GM12878 (cell line): ENCODE measurements around the gene SPTLC3. TPM values are rescaled to one million over a fixed set of nuclear protein-coding genes. Genes with fewer than 3 reads are reported as not detected.

Experiments
- ATAC-seq: fragments of 200-7000 bp; cut with Tn5 transposase; 3 replicates; pipeline ENCODE4 v1.9.1; 2020; ENCODE audit warnings: mild to moderate bottlenecking, moderate library complexity
- BruUV-seq: library from RNA; stranded (reverse); fragments of 400-500 nt; replicated peaks from 2 replicates; lab custom pipeline; 2021; lab: Mats Ljungman, UMichigan
- CTCF ChIA-PET: fragments of 300-600 bp; sonication (Branson Sonifier 250); formaldehyde crosslinking; extraction: SDS; loops from one replicate; lab custom pipeline; 2021; ENCODE audit warnings: inconsistent platforms; lab: Yijun Ruan, JAX
- POLR2A ChIA-PET: fragments of 350-600 bp; formaldehyde crosslinking; extraction: SDS; loops from one replicate; lab custom pipeline; 2021; ENCODE audit warnings: inconsistent platforms; lab: Charles Lee
- RAD21 ChIA-PET: fragments of 300-600 bp; sonication (Branson Sonifier 250); formaldehyde crosslinking; loops from one replicate; lab custom pipeline; 2023; ENCODE audit warnings: antibody characterized with exemption; ENCODE audit not compliant: unreplicated experiment; lab: Charles Lee
- SMC1A ChIA-PET: fragments of 300-600 bp; sonication (Branson Sonifier 250); formaldehyde crosslinking; loops from one replicate; lab custom pipeline; 2023; ENCODE audit not compliant: unreplicated experiment, uncharacterized antibody; lab: Charles Lee
- DNase-seq: peaks from one replicate; pipeline ENCODE4 v3.0.0-alpha.2; 2011; ENCODE audit warnings: low read depth, low spot score
- FAIRE-seq: peaks from 3 replicates; lab custom pipeline; 2011; peaks lifted over from hg19 to GRCh38; lab: Jason Lieb, UNC
- H2AFZ ChIP-seq: 2 replicates; pipeline ENCODE4 v1.6.0; 2011; ENCODE audit warnings: low read depth, low read length, control low read depth; ENCODE audit not compliant: control insufficient read depth
- H3K27ac ChIP-seq: 2 replicates; pipeline ENCODE4 v1.5.1; 2011; ENCODE audit warnings: control low read depth; ENCODE audit not compliant: control insufficient read depth, insufficient read depth
- H3K27me3 ChIP-seq, 2 experiments: replicated peaks in 1 of 2; 2 replicates each; pipeline versions ENCODE4 v1.6.0 to v1.6.1; 2011; ENCODE audit warnings: low read length in 1 of 2; ENCODE audit not compliant: control insufficient read depth in 2 of 2, insufficient read depth in 2 of 2
- H3K36me3 ChIP-seq, 2 experiments: 2 replicates each; pipeline ENCODE4 v1.5.1; 2011; ENCODE audit warnings: low read length in 1 of 2; ENCODE audit not compliant: control insufficient read depth in 2 of 2, insufficient read depth in 2 of 2
- H3K4me1 ChIP-seq: 2 replicates; pipeline ENCODE4 v1.6.1; 2011; ENCODE audit warnings: mild to moderate bottlenecking, low read length, moderate library complexity, mixed read lengths; ENCODE audit not compliant: control insufficient read depth, insufficient read depth
- H3K4me2 ChIP-seq: 2 replicates; pipeline ENCODE4 v1.6.0; 2011; ENCODE audit warnings: control low read depth; ENCODE audit not compliant: control insufficient read depth, insufficient read depth
- H3K4me3 ChIP-seq: fragments of 200-600 bp; sonication (generic); 2 replicates; pipeline ENCODE4 v1.5.1; 2016
- H3K79me2 ChIP-seq: 2 replicates; pipeline ENCODE4 v1.6.0; 2011; ENCODE audit warnings: low read length; ENCODE audit not compliant: control insufficient read depth, insufficient read depth
- H3K9ac ChIP-seq: 2 replicates; pipeline ENCODE4 v1.8.0; 2011; ENCODE audit warnings: low read length, control low read depth, mixed read lengths; ENCODE audit not compliant: control insufficient read depth, insufficient read depth
- H3K9me3 ChIP-seq: replicated peaks from 3 replicates; pipeline ENCODE4 v1.5.1; 2011; ENCODE audit warnings: mild to moderate bottlenecking, low read length; ENCODE audit not compliant: control insufficient read depth, insufficient read depth
- H4K20me1 ChIP-seq: 2 replicates; pipeline ENCODE4 v1.6.0; 2011; ENCODE audit not compliant: control insufficient read depth, insufficient read depth
- ATF7 ChIP-seq: fragments of 450-650 bp; IDR thresholded peaks from 2 replicates; pipeline ENCODE4 v1.6.1; 2016; ENCODE audit warnings: low read depth, mild to moderate bottlenecking
- BACH1 ChIP-seq: fragments of 450-650 bp; IDR thresholded peaks from 2 replicates; pipeline ENCODE4 v1.6.1; 2017; ENCODE audit warnings: mild to moderate bottlenecking, borderline replicate concordance
- EZH2 ChIP-seq: IDR thresholded peaks from 2 replicates; pipeline ENCODE4 v1.6.1; 2012; ENCODE audit warnings: low read depth, mild to moderate bottlenecking, control low read depth, inconsistent platforms, low read length, borderline replicate concordance; ENCODE audit not compliant: control insufficient read depth
- MEF2B ChIP-seq: fragments of 450-650 bp; IDR thresholded peaks from 2 replicates; pipeline ENCODE4 v1.6.1; 2018; ENCODE audit warnings: mild to moderate bottlenecking, moderate library complexity; ENCODE audit not compliant: partially characterized antibody, poor library complexity, severe bottlenecking
- ZBTB33 ChIP-seq: fragments of 450-650 bp; IDR thresholded peaks from 2 replicates; pipeline ENCODE4 v1.6.1; 2017; ENCODE audit warnings: mild to moderate bottlenecking
- WGBS: methylation state at CpG from one replicate; pipeline ENCODE4 v1.1.6; 2016; ENCODE audit warnings: low lambda C conversion rate; ENCODE audit not compliant: insufficient replicate concordance, insufficient coverage; ENCODE audit errors: missing lambda C conversion rate; 5-methylcytosine and 5-hydroxymethylcytosine counted together
- in situ Hi-C: fragments of 300-500 bp; cut with MboI; formaldehyde crosslinking; loops from 9 replicates; pipeline ENCODE4 v1.14.3; 2018; ENCODE audit warnings: mixed read lengths
- intact Hi-C: fragments of 100-400 bp; cut with micrococcal nuclease; formaldehyde crosslinking; loops from one replicate; pipeline ENCODE4 v1.14.2; 2022; ENCODE audit not compliant: unreplicated experiment
- polyA plus RNA-seq, 11 experiments: library from polyadenylated mRNA; depleted of rRNA in 4 of 11; unstranded in 6 of 11; stranded (reverse) in 5 of 11; fragments of >200 nt; fragmentation: Nextera tagmentation in 4 of 11; fragmentation: Illumina TruSeq in 1 of 11; extraction: Ambion mirVana in 4 of 11; extraction: Trizol in 1 of 11; gene quantifications; 1 replicate in 1 of 11; 2 replicates in 10 of 11; pipeline versions ENCODE4 v1.2.1 to v1.2.3, GENCODE V29; 2011 to 2016; ENCODE audit warnings: inconsistent platforms in 2 of 11, missing spikeins in 2 of 11, low read depth in 1 of 11
- total RNA-seq, 4 experiments: library from RNA; depleted of rRNA in 3 of 4; stranded (reverse); fragments of >200 nt in 3 of 4; fragmentation: Illumina TruSeq in 1 of 4; extraction: Trizol in 1 of 4; gene quantifications; 2 replicates each; pipeline versions ENCODE4 v1.2.1 to v1.2.3, GENCODE V29; 2013 to 2021
- TF ChIP-seq, protein P1 (sequence below): IDR thresholded peaks from 2 replicates; pipeline ENCODE4 v1.6.1; 2012; ENCODE audit warnings: improper control_type of control experiment, low read depth, low read length; ENCODE audit not compliant: insufficient replicate concordance
- TF ChIP-seq, protein P2 (sequence below): fragments of 450-650 bp; formaldehyde crosslinking; IDR thresholded peaks from 2 replicates; pipeline ENCODE4 v1.4.0; 2022; ENCODE audit warnings: mild to moderate bottlenecking, moderate library complexity

SPTLC3 gene
- total and polyA plus RNA-seq, 10 of the 15 experiments (the other 5 are each of a cell fraction or from before 2014, with no cell fraction given), result 0.04 to 0.29 (median 0.06) TPM; not detected in 7

DNA sequence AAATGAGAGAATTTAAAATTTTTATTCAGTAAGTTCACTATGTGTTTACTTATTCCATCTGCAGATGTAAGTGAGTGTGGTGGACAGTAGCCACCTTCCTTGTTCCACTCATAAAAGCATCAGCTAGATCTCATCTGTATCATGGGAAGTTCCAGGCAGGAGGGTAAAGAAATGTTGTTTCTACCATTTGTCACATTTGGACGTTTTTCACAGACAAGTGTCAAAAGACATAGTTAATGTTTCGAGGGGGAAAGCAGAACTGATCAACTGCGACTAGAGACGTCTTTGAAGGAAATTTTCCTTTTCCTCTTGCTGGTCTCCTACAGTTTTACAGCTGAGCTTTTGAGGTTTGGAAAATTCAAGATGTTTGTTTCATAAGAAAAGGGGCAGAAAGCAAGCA lies 156.4 kb downstream of the SPTLC3 start (continued):
- TF ChIP-seq ZBTB33, result no peak
- TF ChIP-seq, protein P1, sequence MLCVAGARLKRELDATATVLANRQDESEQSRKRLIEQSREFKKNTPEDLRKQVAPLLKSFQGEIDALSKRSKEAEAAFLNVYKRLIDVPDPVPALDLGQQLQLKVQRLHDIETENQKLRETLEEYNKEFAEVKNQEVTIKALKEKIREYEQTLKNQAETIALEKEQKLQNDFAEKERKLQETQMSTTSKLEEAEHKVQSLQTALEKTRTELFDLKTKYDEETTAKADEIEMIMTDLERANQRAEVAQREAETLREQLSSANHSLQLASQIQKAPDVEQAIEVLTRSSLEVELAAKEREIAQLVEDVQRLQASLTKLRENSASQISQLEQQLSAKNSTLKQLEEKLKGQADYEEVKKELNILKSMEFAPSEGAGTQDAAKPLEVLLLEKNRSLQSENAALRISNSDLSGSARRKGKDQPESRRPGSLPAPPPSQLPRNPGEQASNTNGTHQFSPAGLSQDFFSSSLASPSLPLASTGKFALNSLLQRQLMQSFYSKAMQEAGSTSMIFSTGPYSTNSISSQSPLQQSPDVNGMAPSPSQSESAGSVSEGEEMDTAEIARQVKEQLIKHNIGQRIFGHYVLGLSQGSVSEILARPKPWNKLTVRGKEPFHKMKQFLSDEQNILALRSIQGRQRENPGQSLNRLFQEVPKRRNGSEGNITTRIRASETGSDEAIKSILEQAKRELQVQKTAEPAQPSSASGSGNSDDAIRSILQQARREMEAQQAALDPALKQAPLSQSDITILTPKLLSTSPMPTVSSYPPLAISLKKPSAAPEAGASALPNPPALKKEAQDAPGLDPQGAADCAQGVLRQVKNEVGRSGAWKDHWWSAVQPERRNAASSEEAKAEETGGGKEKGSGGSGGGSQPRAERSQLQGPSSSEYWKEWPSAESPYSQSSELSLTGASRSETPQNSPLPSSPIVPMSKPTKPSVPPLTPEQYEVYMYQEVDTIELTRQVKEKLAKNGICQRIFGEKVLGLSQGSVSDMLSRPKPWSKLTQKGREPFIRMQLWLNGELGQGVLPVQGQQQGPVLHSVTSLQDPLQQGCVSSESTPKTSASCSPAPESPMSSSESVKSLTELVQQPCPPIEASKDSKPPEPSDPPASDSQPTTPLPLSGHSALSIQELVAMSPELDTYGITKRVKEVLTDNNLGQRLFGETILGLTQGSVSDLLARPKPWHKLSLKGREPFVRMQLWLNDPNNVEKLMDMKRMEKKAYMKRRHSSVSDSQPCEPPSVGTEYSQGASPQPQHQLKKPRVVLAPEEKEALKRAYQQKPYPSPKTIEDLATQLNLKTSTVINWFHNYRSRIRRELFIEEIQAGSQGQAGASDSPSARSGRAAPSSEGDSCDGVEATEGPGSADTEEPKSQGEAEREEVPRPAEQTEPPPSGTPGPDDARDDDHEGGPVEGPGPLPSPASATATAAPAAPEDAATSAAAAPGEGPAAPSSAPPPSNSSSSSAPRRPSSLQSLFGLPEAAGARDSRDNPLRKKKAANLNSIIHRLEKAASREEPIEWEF, result no peak
- TF ChIP-seq MEF2B, result no peak

DNA sequence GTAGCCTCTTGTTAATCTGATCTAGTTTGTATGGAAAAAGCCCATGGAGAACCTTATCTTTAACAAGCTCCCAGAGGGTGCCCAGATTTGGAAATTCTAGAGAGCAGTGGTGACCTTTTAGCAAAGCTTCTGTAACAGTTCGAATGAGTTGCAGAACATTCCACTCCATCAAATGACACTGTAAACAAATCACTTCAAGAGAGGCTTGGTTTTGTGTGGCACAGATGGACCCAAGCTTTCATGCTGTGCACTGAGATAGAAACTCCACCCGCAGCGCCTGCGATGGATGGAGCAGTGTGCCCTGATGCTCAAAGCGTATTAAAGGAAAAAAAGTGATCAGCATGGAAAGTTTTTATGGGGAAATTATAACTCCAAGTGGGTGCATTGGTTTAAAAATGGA lies 157.2 kb downstream of the SPTLC3 start:
- ChIA-PET SMC1A (no interaction called here), RAD21 (no interaction called here), CTCF (no interaction called here), POLR2A (no interaction called here)
- Histone ChIP-seq H2AFZ (no peak overlapping the region), H3K9ac (no peak overlapping the region), H3K4me2 (no peak overlapping the region), H3K9me3 (no peaks in the 10 kb centered on the region), H3K36me3 (no peaks in the 10 kb centered on the region), H3K27ac (no peak overlapping the region), H3K4me3 (no peak overlapping the region), H4K20me1 (no peaks in the 10 kb centered on the region), H3K27me3 (no peaks in the 10 kb centered on the region; a peak in 1 of 4 replicates), H3K4me1 (no peaks in the 10 kb centered on the region), H3K79me2 (no peaks in the 10 kb centered on the region)
- intact Hi-C loops, result no loop called here
- in situ Hi-C loops, result no loop called here
- ATAC-seq (no peak), FAIRE-seq (no peak), DNase-seq (no peak)
- BruUV-seq, result no TSS peak
- WGBS, result 73% methylated on average over 5 of the region's 5 CpGs
- TF ChIP-seq EZH2, result no peak
- TF ChIP-seq BACH1, result no peak
- TF ChIP-seq ATF7, result no peak
- TF ChIP-seq, protein P2, sequence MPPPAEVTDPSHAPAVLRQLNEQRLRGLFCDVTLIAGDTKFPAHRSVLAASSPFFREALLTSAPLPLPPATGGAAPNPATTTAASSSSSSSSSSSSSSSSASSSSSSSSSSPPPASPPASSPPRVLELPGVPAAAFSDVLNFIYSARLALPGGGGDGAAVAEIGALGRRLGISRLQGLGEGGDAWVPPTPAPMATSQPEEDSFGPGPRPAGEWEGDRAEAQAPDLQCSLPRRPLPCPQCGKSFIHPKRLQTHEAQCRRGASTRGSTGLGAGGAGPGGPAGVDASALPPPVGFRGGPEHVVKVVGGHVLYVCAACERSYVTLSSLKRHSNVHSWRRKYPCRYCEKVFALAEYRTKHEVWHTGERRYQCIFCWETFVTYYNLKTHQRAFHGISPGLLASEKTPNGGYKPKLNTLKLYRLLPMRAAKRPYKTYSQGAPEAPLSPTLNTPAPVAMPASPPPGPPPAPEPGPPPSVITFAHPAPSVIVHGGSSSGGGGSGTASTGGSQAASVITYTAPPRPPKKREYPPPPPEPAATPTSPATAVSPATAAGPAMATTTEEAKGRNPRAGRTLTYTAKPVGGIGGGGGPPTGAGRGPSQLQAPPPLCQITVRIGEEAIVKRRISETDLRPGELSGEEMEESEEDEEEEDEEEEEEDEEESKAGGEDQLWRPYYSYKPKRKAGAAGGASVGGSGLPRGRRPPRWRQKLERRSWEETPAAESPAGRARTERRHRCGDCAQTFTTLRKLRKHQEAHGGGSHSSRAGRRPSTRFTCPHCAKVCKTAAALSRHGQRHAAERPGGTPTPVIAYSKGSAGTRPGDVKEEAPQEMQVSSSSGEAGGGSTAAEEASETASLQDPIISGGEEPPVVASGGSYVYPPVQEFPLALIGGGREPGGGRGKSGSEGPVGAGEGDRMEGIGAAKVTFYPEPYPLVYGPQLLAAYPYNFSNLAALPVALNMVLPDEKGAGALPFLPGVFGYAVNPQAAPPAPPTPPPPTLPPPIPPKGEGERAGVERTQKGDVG (CRISPR knock-in tag), result no peak
